ENCODE measurements around the gene KEAP1. TPM values are rescaled to one million over a fixed set of nuclear protein-coding genes. Genes with fewer than 3 reads are reported as not detected.

KEAP1 gene
- total and polyA plus RNA-seq, 10 of the 15 experiments (the other 5 are each of a cell fraction or from before 2014, with no cell fraction given), result 1.4 to 87.7 (median 48.6) TPM

DNA sequence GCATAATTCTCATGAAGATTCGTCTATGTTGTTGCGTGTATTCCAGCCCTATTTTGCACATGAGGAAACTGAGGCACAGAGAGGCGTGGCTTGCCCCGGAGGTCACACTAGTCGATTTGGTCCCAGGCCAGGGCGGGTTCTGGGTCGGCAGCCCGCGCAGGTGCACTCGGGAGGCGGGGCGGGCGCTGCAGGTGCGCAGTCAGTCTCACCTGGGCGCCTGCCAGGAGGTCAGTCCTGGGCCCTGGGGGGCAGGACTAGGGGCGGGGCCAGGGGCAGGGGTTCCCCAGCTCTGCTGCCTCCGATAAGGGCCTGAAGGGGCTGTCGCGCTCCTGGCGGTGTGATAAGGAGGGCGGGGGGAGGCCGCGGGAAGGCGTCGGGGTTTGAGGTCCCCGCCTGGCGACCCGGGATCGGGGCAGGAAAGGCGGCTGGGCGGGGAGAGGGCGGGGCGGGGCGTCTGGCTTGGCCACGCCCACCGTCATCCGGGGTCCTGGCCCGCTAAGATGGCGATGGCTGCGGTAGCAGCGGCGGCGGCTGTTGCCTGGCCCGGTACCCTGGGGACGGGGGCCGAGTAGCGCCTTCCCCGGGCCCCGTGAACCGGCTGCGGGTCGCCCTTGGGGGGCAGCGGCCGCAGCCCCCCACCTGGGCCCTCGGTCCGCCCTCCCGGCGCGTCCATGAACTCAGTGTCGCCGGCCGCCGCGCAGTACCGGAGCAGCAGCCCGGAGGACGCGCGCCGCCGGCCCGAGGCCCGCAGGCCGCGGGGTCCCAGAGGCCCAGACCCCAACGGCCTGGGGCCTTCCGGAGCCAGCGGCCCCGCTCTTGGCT, 40.5 kb upstream of the KEAP1 start, which contains the start of gene ATG4D (continued):
- TF ChIP-seq, protein P1, sequence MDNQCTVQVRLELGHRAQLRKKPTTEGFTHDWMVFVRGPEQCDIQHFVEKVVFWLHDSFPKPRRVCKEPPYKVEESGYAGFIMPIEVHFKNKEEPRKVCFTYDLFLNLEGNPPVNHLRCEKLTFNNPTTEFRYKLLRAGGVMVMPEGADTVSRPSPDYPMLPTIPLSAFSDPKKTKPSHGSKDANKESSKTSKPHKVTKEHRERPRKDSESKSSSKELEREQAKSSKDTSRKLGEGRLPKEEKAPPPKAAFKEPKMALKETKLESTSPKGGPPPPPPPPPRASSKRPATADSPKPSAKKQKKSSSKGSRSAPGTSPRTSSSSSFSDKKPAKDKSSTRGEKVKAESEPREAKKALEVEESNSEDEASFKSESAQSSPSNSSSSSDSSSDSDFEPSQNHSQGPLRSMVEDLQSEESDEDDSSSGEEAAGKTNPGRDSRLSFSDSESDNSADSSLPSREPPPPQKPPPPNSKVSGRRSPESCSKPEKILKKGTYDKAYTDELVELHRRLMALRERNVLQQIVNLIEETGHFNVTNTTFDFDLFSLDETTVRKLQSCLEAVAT (IDR thresholded peaks at IDR 0.05), result no peak
- no peak for TF ChIP-seq KDM1A (IDR thresholded peaks at IDR 0.05; ENCODE audit: borderline replicate concordance)
- TF ChIP-seq RUNX3 (IDR thresholded peaks at IDR 0.05; ENCODE audit: low read length), result 0 out of 2 replicates have a peak, but pooled peaks have one; percentile 12
- no peak for TF ChIP-seq NFYB (IDR thresholded peaks at IDR 0.05; ENCODE audit: insufficient read depth, low read depth, low read length)
- TF ChIP-seq, protein P2, sequence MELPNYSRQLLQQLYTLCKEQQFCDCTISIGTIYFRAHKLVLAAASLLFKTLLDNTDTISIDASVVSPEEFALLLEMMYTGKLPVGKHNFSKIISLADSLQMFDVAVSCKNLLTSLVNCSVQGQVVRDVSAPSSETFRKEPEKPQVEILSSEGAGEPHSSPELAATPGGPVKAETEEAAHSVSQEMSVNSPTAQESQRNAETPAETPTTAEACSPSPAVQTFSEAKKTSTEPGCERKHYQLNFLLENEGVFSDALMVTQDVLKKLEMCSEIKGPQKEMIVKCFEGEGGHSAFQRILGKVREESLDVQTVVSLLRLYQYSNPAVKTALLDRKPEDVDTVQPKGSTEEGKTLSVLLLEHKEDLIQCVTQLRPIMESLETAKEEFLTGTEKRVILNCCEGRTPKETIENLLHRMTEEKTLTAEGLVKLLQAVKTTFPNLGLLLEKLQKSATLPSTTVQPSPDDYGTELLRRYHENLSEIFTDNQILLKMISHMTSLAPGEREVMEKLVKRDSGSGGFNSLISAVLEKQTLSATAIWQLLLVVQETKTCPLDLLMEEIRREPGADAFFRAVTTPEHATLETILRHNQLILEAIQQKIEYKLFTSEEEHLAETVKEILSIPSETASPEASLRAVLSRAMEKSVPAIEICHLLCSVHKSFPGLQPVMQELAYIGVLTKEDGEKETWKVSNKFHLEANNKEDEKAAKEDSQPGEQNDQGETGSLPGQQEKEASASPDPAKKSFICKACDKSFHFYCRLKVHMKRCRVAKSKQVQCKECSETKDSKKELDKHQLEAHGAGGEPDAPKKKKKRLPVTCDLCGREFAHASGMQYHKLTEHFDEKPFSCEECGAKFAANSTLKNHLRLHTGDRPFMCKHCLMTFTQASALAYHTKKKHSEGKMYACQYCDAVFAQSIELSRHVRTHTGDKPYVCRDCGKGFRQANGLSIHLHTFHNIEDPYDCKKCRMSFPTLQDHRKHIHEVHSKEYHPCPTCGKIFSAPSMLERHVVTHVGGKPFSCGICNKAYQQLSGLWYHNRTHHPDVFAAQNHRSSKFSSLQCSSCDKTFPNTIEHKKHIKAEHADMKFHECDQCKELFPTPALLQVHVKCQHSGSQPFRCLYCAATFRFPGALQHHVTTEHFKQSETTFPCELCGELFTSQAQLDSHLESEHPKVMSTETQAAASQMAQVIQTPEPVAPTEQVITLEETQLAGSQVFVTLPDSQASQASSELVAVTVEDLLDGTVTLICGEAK (IDR thresholded peaks at IDR 0.05; ENCODE audit: borderline replicate concordance), result no peak
- TF ChIP-seq SUPT20H (IDR thresholded peaks at IDR 0.05; ENCODE audit: borderline replicate concordance, control insufficient read depth, low read depth, low read length), result no peak
- no peak for TF ChIP-seq JUND (IDR thresholded peaks at IDR 0.05; ENCODE audit: low read depth, low read length)
- no peak for TF ChIP-seq PRDM15 (CRISPR knock-in tag; IDR thresholded peaks at IDR 0.05)
- TF ChIP-seq TAF1 (IDR thresholded peaks at IDR 0.05; ENCODE audit: borderline replicate concordance, low read depth, low read length), result peak; percentile 94
- TF ChIP-seq, protein P3, sequence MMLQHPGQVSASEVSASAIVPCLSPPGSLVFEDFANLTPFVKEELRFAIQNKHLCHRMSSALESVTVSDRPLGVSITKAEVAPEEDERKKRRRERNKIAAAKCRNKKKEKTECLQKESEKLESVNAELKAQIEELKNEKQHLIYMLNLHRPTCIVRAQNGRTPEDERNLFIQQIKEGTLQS (IDR thresholded peaks at IDR 0.05; ENCODE audit: borderline replicate concordance, extremely low read depth, low read depth, low read length), result no peak
- no peak for TF ChIP-seq E2F8 (IDR thresholded peaks at IDR 0.05; ENCODE audit: low read depth, partially characterized antibody)
- no peak for TF ChIP-seq CBX3 (IDR thresholded peaks at IDR 0.05; ENCODE audit: borderline replicate concordance, low read depth)
- no peak for TF ChIP-seq ZNF274 (IDR thresholded peaks at IDR 0.05; ENCODE audit: insufficient read depth, insufficient read length)
- TF ChIP-seq RAD21 (IDR thresholded peaks at IDR 0.05; ENCODE audit: insufficient read depth, low read depth, low read length), result no peak
- no peak for TF ChIP-seq SREBF1 (IDR thresholded peaks at IDR 0.05; ENCODE audit: low read length)
- no peak for TF ChIP-seq SMAD1 (IDR thresholded peaks at IDR 0.05; ENCODE audit: low read depth, partially characterized antibody)

Data from GM12878 (cell line).